H1 (cell line): Measurements from ENCODE around the gene PDZRN4. TPM values are rescaled to one million over a fixed set of nuclear protein-coding genes. Genes with fewer than 3 reads are reported as not detected.

Source experiments
- CTCF ChIA-PET: fragments of 300-600 bp; sonication (Branson Sonifier 250); formaldehyde crosslinking; loops from one replicate; lab custom pipeline; 2021; ENCODE audit not compliant: partially characterized antibody; lab: Charles Lee
- POLR2A ChIA-PET: fragments of 300-600 bp; sonication (Branson Sonifier 250); formaldehyde crosslinking; loops from one replicate; lab custom pipeline; 2021; ENCODE audit warnings: inconsistent platforms; ENCODE audit not compliant: partially characterized antibody; lab: Charles Lee
- DNase-seq, 2 experiments: peaks; one replicate each; pipeline versions ENCODE4 v3.0.0 to v3.0.0-alpha.2; 2010 to 2022; ENCODE audit warnings: low spot score in 2 of 2, low read depth in 1 of 2, mixed read lengths in 1 of 2
- FAIRE-seq: peaks from 2 replicates; lab custom pipeline; 2011; peaks lifted over from hg19 to GRCh38; lab: Jason Lieb, UNC
- H2AFZ ChIP-seq: 2 replicates; pipeline ENCODE4 v1.8.1; 2012; ENCODE audit warnings: low read length, inconsistent platforms
- H2AK5ac ChIP-seq: 2 replicates; pipeline ENCODE4 v1.6.1; 2013; ENCODE audit warnings: low read depth, low read length
- H2BK120ac ChIP-seq: replicated peaks from 2 replicates; pipeline ENCODE3; 2013; ENCODE audit warnings: low read depth, low read length, inconsistent platforms
- H2BK12ac ChIP-seq: 2 replicates; pipeline ENCODE4 v1.6.1; 2013; ENCODE audit warnings: low read depth, low read length
- H2BK15ac ChIP-seq: 2 replicates; pipeline ENCODE4 v1.6.1; 2013; ENCODE audit warnings: low read length
- H2BK20ac ChIP-seq: 2 replicates; pipeline ENCODE4 v1.6.1; 2013; ENCODE audit warnings: low read length
- H2BK5ac ChIP-seq: 2 replicates; pipeline ENCODE4 v1.6.1; 2013; ENCODE audit warnings: low read depth, low read length
- H3K14ac ChIP-seq: 2 replicates; pipeline ENCODE4 v1.6.1; 2013; ENCODE audit warnings: inconsistent platforms; ENCODE audit not compliant: insufficient read length
- H3K18ac ChIP-seq: 2 replicates; pipeline ENCODE4 v1.6.1; 2013; ENCODE audit warnings: low read length; ENCODE audit errors: extremely low read depth
- H3K23ac ChIP-seq: 2 replicates; pipeline ENCODE4 v1.6.1; 2013; ENCODE audit warnings: inconsistent platforms; ENCODE audit not compliant: insufficient read length
- H3K23me2 ChIP-seq: 2 replicates; pipeline ENCODE4 v1.6.1; 2013; ENCODE audit warnings: low read depth, low read length
- H3K27ac ChIP-seq: 2 replicates; pipeline ENCODE4 v1.6.1; 2011; ENCODE audit warnings: low read depth, low read length, inconsistent platforms
- H3K27me3 ChIP-seq, 4 experiments: replicated peaks in 1 of 4; 1 replicate in 1 of 4; 2 replicates in 3 of 4; pipeline versions ENCODE4 v1.6.1 to v1.8.1; 2011 to 2013; ENCODE audit warnings: low read length in 3 of 4, mild to moderate bottlenecking in 3 of 4, inconsistent platforms in 2 of 4, mixed read lengths in 2 of 4, moderate library complexity in 1 of 4; ENCODE audit not compliant: control insufficient read depth in 3 of 4, insufficient read depth in 3 of 4; ENCODE audit errors: extremely low read depth in 1 of 4
- H3K36me3 ChIP-seq, 4 experiments: 2 replicates each; pipeline versions ENCODE4 v1.6.1 to v1.8.1; 2011 to 2013; ENCODE audit warnings: mild to moderate bottlenecking in 4 of 4, low read length in 3 of 4, moderate library complexity in 2 of 4, control low read depth in 1 of 4, inconsistent platforms in 1 of 4; ENCODE audit not compliant: insufficient read depth in 4 of 4, control insufficient read depth in 2 of 4
- H3K4ac ChIP-seq: replicated peaks from 2 replicates; pipeline ENCODE3; 2013; ENCODE audit warnings: low read length, low read depth, mixed read lengths, inconsistent platforms; ENCODE audit not compliant: insufficient read length
- H3K4me1 ChIP-seq, 4 experiments: replicated peaks in 1 of 4; 1 replicate in 1 of 4; 2 replicates in 3 of 4; pipeline versions ENCODE4 v1.6.1 to v1.8.1; 2011 to 2013; ENCODE audit warnings: low read length in 3 of 4, inconsistent platforms in 2 of 4, mixed read lengths in 1 of 4; ENCODE audit not compliant: insufficient read depth in 4 of 4, control insufficient read depth in 3 of 4
- H3K4me2 ChIP-seq, 2 experiments: 2 replicates each; pipeline versions ENCODE4 v1.6.1 to v1.8.1; 2011 to 2013; ENCODE audit warnings: low read depth in 2 of 2, low read length in 2 of 2, control low read depth in 1 of 2, inconsistent platforms in 1 of 2, mild to moderate bottlenecking in 1 of 2; ENCODE audit not compliant: insufficient read depth in 1 of 2
- H3K4me3 ChIP-seq, 4 experiments: fragments of 200-600, 300-600 bp in 1 of 4; sonication (generic), shearing (Covaris generic), sonication (Bioruptor Twin) in 1 of 4; 2 replicates each; pipeline versions ENCODE4 v1.5.1 to v1.8.1; 2011 to 2016; ENCODE audit warnings: low read length in 4 of 4, low read depth in 3 of 4, control low read depth in 2 of 4, inconsistent platforms in 2 of 4, mild to moderate bottlenecking in 2 of 4, mixed read lengths in 1 of 4, moderate library complexity in 1 of 4; ENCODE audit not compliant: insufficient read depth in 2 of 4; ENCODE audit errors: extremely low read depth in 1 of 4
- H3K56ac ChIP-seq: replicated peaks from 2 replicates; pipeline ENCODE3; 2013; ENCODE audit warnings: low read depth, mild to moderate bottlenecking, mixed read lengths, low read length, inconsistent platforms; ENCODE audit not compliant: insufficient read length
- H3K79me1 ChIP-seq: 2 replicates; pipeline ENCODE4 v1.6.1; 2013; ENCODE audit warnings: low read depth, low read length, control low read depth
- H3K79me2 ChIP-seq, 2 experiments: 2 replicates each; pipeline versions ENCODE4 v1.6.1 to v1.8.1; 2012 to 2013; ENCODE audit warnings: low read length in 2 of 2, mild to moderate bottlenecking in 2 of 2, inconsistent platforms in 1 of 2; ENCODE audit not compliant: insufficient read depth in 2 of 2, control insufficient read depth in 1 of 2
- H3K9ac ChIP-seq, 4 experiments: replicated peaks in 1 of 4; 1 replicate in 1 of 4; 2 replicates in 3 of 4; pipeline versions ENCODE4 v1.6.1 to v1.8.1; 2011 to 2013; ENCODE audit warnings: low read depth in 3 of 4, low read length in 3 of 4, control low read depth in 2 of 4, mild to moderate bottlenecking in 2 of 4, moderate library complexity in 2 of 4, inconsistent platforms in 1 of 4; ENCODE audit errors: extremely low read depth in 1 of 4
- H3K9me3 ChIP-seq, 2 experiments: 2 replicates each; pipeline versions ENCODE4 v1.6.1 to v1.8.1; 2012 to 2013; ENCODE audit warnings: mild to moderate bottlenecking in 2 of 2, moderate library complexity in 2 of 2, control low read depth in 1 of 2, inconsistent platforms in 1 of 2, low read depth in 1 of 2, low read length in 1 of 2, mixed read lengths in 1 of 2; ENCODE audit not compliant: insufficient read depth in 2 of 2
- H4K20me1 ChIP-seq, 2 experiments: replicated peaks in 1 of 2; 2 replicates each; pipeline versions ENCODE3 to v1.8.1; 2011 to 2013; ENCODE audit warnings: inconsistent platforms in 2 of 2, low read length in 2 of 2, mild to moderate bottlenecking in 1 of 2; ENCODE audit not compliant: insufficient read depth in 2 of 2, control insufficient read depth in 1 of 2
- H4K5ac ChIP-seq: 2 replicates; pipeline ENCODE4 v1.6.1; 2013; ENCODE audit warnings: low read length, low read depth, mixed read lengths, inconsistent platforms; ENCODE audit not compliant: insufficient read length
- H4K8ac ChIP-seq: 2 replicates; pipeline ENCODE4 v1.8.0; 2013; ENCODE audit warnings: mild to moderate bottlenecking, moderate library complexity, low read length, inconsistent platforms; ENCODE audit not compliant: insufficient read depth; ENCODE audit errors: extremely low read depth
- H4K91ac ChIP-seq: replicated peaks from 2 replicates; pipeline ENCODE3; 2013; ENCODE audit warnings: low read length, mixed read lengths, inconsistent platforms; ENCODE audit not compliant: insufficient read length
- BACH1 ChIP-seq: IDR thresholded peaks from 2 replicates; pipeline ENCODE4 v1.6.1; 2012; ENCODE audit warnings: low read length, improper control_type of control experiment
- CHD1 ChIP-seq: IDR thresholded peaks from 2 replicates; pipeline ENCODE4 v1.6.1; 2012; ENCODE audit warnings: low read depth, low read length, improper control_type of control experiment
- JUND ChIP-seq: IDR thresholded peaks from 2 replicates; pipeline ENCODE4 v1.6.1; 2011; ENCODE audit warnings: mild to moderate bottlenecking, improper control_type of control experiment, low read length
- RNF2 ChIP-seq: fragments of 200-900, 300-1000 bp; sonication (generic); IDR thresholded peaks from 2 replicates; pipeline ENCODE4 v1.7.1; 2016; ENCODE audit warnings: borderline replicate concordance, low read depth, mild to moderate bottlenecking, antibody characterized with exemption, low read length; ENCODE audit not compliant: poor library complexity, severe bottlenecking; ENCODE audit errors: missing control alignments
- SIRT6 ChIP-seq: IDR thresholded peaks from one replicate; pipeline ENCODE4 v1.7.1; 2012; ENCODE audit warnings: low read length, inconsistent platforms
- SP1 ChIP-seq: IDR thresholded peaks from 2 replicates; pipeline ENCODE4 v1.6.1; 2011; ENCODE audit warnings: low read depth, low read length
- TCF12 ChIP-seq: IDR thresholded peaks from 2 replicates; pipeline ENCODE4 v1.6.1; 2011; ENCODE audit warnings: low read depth, mild to moderate bottlenecking, low read length
- WGBS, 2 experiments: shearing (Covaris generic) in 1 of 2; methylation state at CpG; one replicate each; pipeline versions ENCODE4 v1.1.6 to v1.1.7; 2013 to 2015; ENCODE audit warnings: low lambda C conversion rate in 2 of 2, mixed read lengths in 2 of 2, inconsistent platforms in 1 of 2, low coverage in 1 of 2, missing lambda C conversion rate in 1 of 2; ENCODE audit not compliant: insufficient replicate concordance in 2 of 2, insufficient coverage in 1 of 2, insufficient read length in 1 of 2; ENCODE audit errors: extremely low coverage in 1 of 2, missing lambda C conversion rate in 1 of 2; 5-methylcytosine and 5-hydroxymethylcytosine counted together
- polyA plus RNA-seq, 7 experiments: library from polyadenylated mRNA; depleted of rRNA in 3 of 7; stranded (reverse) in 5 of 7; unstranded in 2 of 7; fragments of >200 nt in 5 of 7; fragments of 200-250 nt in 2 of 7; gene quantifications; 1 replicate in 5 of 7; 2 replicates in 1 of 7; 4 replicates in 1 of 7; pipeline versions ENCODE4 v1.2.1 to v1.2.3, GENCODE V29; 2011 to 2013; ENCODE audit warnings: missing spikeins in 2 of 7, mixed read lengths in 2 of 7
- total RNA-seq: library from RNA; stranded (reverse); fragmentation: NEBNext Ultra II Directional; extraction: Animal tissue kit (Norgen Biotek cat#: 25700); gene quantifications from 2 replicates; pipeline ENCODE4 v1.2.1, GENCODE V29; 2021

PDZRN4 gene
- total and polyA plus RNA-seq, 2 of the 8 experiments (the other 6 are each of a cell fraction or from before 2014, with no cell fraction given): not detected

GRCh38 chr12:41230756-41231155 lies 42.6 kb downstream of the PDZRN4 start:
- no peak overlapping the region for H4K8ac ChIP-seq
- no peak for FAIRE-seq
- no peaks in the 10 kb centered on the region for H3K27me3 ChIP-seq
- H3K56ac ChIP-seq: no peak overlapping the region
- H4K5ac ChIP-seq: no peak overlapping the region
- no peak overlapping the region for H2BK5ac ChIP-seq
- H2AK5ac ChIP-seq: no peak overlapping the region
- H3K79me2 ChIP-seq: no peaks in the 10 kb centered on the region
- no peak overlapping the region for H2BK120ac ChIP-seq
- WGBS, 2 experiments: 95% methylated on average over 1 of the region's 1 CpG; no CpG with 5 or more reads in 1 of the 2 experiments
- H4K20me1 ChIP-seq: no peaks in the 10 kb centered on the region
- no peak overlapping the region for H3K14ac ChIP-seq
- H3K27ac ChIP-seq: no peak overlapping the region
- no peak overlapping the region for H2BK15ac ChIP-seq
- H2BK12ac ChIP-seq: no peak overlapping the region
- no peaks in the 10 kb centered on the region for H3K4me1 ChIP-seq
- no peak overlapping the region for H4K91ac ChIP-seq
- no peak overlapping the region for H3K4me2 ChIP-seq
- POLR2A ChIA-PET: no interaction called here
- TF ChIP-seq CHD1 (no peak), SP1 (no peak), SIRT6 (no peak), RNF2 (no peak), JUND (no peak), BACH1 (no peak), TCF12 (no peak)
- TF ChIP-seq, all 59 proteins: peak for 0
- Histone ChIP-seq H3K36me3 (no peaks in the 10 kb centered on the region), H2BK20ac (no peak overlapping the region), H3K4me3 (no peak overlapping the region), H3K18ac (no peak overlapping the region), H3K79me1 (no peaks in the 10 kb centered on the region), H3K23ac (no peak overlapping the region), H2AFZ (no peak overlapping the region), H3K9me3 (no peaks in the 10 kb centered on the region), H3K23me2 (no peaks in the 10 kb centered on the region), H3K9ac (no peak overlapping the region), H3K4ac (no peak overlapping the region)
- CTCF ChIA-PET: no interaction called here
- no peak for DNase-seq
